ENCODE results near the gene TRIM32. TPM values are rescaled to one million over a fixed set of nuclear protein-coding genes. Genes with fewer than 3 reads are reported as not detected.

The TRIM32 gene
- total RNA-seq, 1 experiment from 2014 or later: 17.8 TPM

DNA sequence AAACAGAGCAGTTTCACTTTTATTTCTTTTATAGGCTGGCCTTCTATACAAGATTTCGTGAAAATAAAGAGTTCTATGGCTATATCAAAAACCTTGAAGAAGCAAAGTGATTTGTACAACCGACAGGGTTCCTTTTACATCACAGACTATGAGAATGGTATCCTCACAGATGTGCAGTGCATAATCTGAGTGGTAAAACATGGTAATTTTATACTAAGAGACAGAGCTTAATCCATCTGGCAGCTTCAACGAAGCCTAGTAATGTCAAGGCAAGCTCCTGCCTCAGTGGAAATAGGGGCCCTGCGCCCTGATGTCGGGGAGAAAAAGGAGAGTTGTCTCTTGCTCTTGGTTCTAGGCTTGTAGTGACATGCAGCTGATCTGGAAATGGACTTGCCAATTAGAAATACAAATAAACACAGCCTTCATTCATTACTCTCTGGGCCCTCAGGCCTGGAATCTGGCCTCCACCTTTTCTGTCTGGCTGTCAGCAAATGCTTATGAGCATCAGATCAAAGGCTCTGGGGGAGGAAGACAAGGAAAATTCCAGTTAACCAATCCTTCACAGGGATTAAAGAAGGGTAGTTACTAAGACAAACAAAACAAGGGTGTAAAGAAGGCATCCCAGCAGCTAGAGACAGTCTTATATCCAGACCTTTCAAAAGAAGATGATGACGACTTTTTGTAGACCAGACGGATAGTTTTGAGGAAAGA, 33.6 kb upstream of the TRIM32 start:
- intact Hi-C loops (cut with micrococcal nuclease): loop anchor here (10.0 kb wide), 1 partner anchor 149 kb away; no protein-coding TSS in a partner anchor

DNA sequence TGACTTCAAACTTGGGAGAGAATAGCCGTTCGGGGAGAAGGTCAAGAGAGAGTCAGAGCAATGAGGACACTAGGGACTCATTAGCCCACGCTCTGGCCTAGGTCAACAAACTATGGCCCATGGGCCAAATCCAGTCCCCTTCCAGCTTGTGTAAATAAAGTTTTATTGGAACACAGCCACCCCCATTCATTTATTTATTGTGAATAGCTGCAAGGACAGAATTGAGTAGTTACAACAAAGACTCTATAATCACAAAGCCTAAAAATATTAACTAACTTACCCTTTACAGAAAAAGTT, 33.1 kb upstream of the TRIM32 start:
- ChIA-PET CTCF (interaction anchor here (0.6 to 1.6 kb wide), 3 partner anchors 9 to 545 kb away, joined by 3 to 5 read pairs (median 3); no protein-coding TSS in a partner anchor), POLR2A (interaction anchor here (0.6 kb wide), 1 partner anchor 10 kb away, joined by 3 read pairs; no protein-coding TSS in a partner anchor)
- no peak overlapping the region for H3K27ac Mint-ChIP-seq (ENCODE audit: low read depth, unreplicated experiment)
- H3K27me3 Mint-ChIP-seq (ENCODE audit: insufficient read depth, unreplicated experiment): no peaks in the 10 kb centered on the region
- no peaks in the 10 kb centered on the region for H3K36me3 Mint-ChIP-seq (ENCODE audit: insufficient read depth, unreplicated experiment)
- intact Hi-C loops (cut with micrococcal nuclease): loop anchor here (10.0 kb wide), 1 partner anchor 149 kb away; no protein-coding TSS in a partner anchor
- no peak for TF ChIP-seq CTCF (IDR thresholded peaks at IDR 0.05; ENCODE audit: unreplicated experiment)
- H3K4me1 Mint-ChIP-seq (ENCODE audit: insufficient read depth, unreplicated experiment): no peaks in the 10 kb centered on the region
- no peaks in the 10 kb centered on the region for H3K9me3 Mint-ChIP-seq (ENCODE audit: unreplicated experiment)
- DNase-seq (ENCODE audit: unreplicated experiment): no peak
- no peak overlapping the region for H3K4me3 Mint-ChIP-seq (ENCODE audit: unreplicated experiment)
- BruUV-seq (replicated peaks): no TSS peak

More for the DNA sequence above, 33.6 kb upstream of the TRIM32 start:
- Mint-ChIP-seq H3K9me3 (ENCODE audit: unreplicated experiment) (no peaks in the 10 kb centered on the region), H3K4me3 (ENCODE audit: unreplicated experiment) (no peak overlapping the region), H3K36me3 (ENCODE audit: insufficient read depth, unreplicated experiment) (no peaks in the 10 kb centered on the region), H3K27me3 (ENCODE audit: insufficient read depth, unreplicated experiment) (no peaks in the 10 kb centered on the region), H3K4me1 (ENCODE audit: insufficient read depth, unreplicated experiment) (no peaks in the 10 kb centered on the region), H3K27ac (ENCODE audit: low read depth, unreplicated experiment) (no peak overlapping the region)
- ChIA-PET CTCF (interaction anchor here (0.6 to 1.6 kb wide), 3 partner anchors 9 to 545 kb away, joined by 3 to 5 read pairs (median 3); no protein-coding TSS in a partner anchor), POLR2A (interaction anchor here (0.6 kb wide), 1 partner anchor 10 kb away, joined by 3 read pairs; no protein-coding TSS in a partner anchor)
- TF ChIP-seq CTCF (IDR thresholded peaks at IDR 0.05; ENCODE audit: unreplicated experiment): no peak
- no TSS peak for BruUV-seq (replicated peaks)
- no peak for DNase-seq (ENCODE audit: unreplicated experiment)

DNA sequence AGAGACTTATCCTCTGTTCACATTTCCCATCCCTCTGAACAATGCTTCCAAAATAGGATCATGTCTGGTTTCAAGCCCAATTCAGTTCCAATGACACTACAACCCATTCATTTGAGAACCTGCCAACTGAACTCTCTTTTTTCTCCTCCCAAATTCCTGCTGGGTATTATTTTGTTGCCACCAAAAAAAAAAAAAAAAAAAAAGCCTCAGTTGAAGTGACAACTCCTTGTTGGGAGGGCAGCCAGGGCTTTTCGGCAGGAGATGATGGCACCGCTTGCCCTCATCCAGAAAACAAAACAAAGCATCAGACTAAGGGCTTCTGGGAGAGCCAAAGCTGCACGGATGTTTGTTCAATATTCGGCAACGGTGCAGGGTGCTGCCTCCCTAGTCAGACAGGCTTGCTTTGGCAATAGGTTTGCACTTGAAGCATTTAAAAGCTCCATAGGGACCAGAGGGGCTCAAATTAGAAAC, 30.6 kb upstream of the TRIM32 start:
- no peak for DNase-seq (ENCODE audit: unreplicated experiment)
- no peaks in the 10 kb centered on the region for H3K27me3 Mint-ChIP-seq (ENCODE audit: insufficient read depth, unreplicated experiment)

More for the DNA sequence above, 30.6 kb upstream of the TRIM32 start:
- TF ChIP-seq CTCF (IDR thresholded peaks at IDR 0.05; ENCODE audit: unreplicated experiment): no peak
- POLR2A ChIA-PET: no interaction called here
- intact Hi-C loops (cut with micrococcal nuclease): loop anchor here (10.0 kb wide), 1 partner anchor 152 kb away; no protein-coding TSS in a partner anchor
- Mint-ChIP-seq H3K9me3 (ENCODE audit: unreplicated experiment) (no peaks in the 10 kb centered on the region), H3K4me1 (ENCODE audit: insufficient read depth, unreplicated experiment) (peaks cover 9% of the 10 kb centered on the region), H3K4me3 (ENCODE audit: unreplicated experiment) (no peak overlapping the region), H3K36me3 (ENCODE audit: insufficient read depth, unreplicated experiment) (no peaks in the 10 kb centered on the region), H3K27ac (ENCODE audit: low read depth, unreplicated experiment) (no peak overlapping the region)
- CTCF ChIA-PET: interaction anchor here (0.6 to 1.6 kb wide), 3 partner anchors 8 to 508 kb away, joined by 3 to 4 read pairs (median 3); no protein-coding TSS in a partner anchor
- BruUV-seq (replicated peaks): no TSS peak

All from MCF 10A (cell line).